Sigmoid colon (tissue), 7 donors: Measurements from ENCODE around the gene TRIP6. TPM values are rescaled to one million over a fixed set of nuclear protein-coding genes. Genes with fewer than 3 reads are reported as not detected.

Source experiments
- DNase-seq: peaks from one replicate; pipeline ENCODE4 v3.0.0-alpha.2; 2019
- H3K27ac ChIP-seq, 4 donors: fragments of 200-600 bp; sonication (generic); one replicate each; pipeline ENCODE4 v1.5.1; 2016 to 2019; ENCODE audit warnings: mild to moderate bottlenecking in 1 of 4
- H3K27me3 ChIP-seq, 3 donors: fragments of 200-600 bp; sonication (generic); one replicate each; pipeline ENCODE4 v1.5.1; 2019; ENCODE audit warnings: mild to moderate bottlenecking in 1 of 3
- H3K36me3 ChIP-seq, 4 donors: fragments of 200-600 bp; sonication (generic); one replicate each; pipeline ENCODE4 v1.5.1; 2016 to 2019
- H3K4me1 ChIP-seq, 4 donors: fragments of 200-600 bp; sonication (generic); one replicate each; pipeline ENCODE4 v1.5.1; 2017 to 2019
- H3K4me3 ChIP-seq, 4 donors: fragments of 200-600 bp; sonication (generic); one replicate each; pipeline ENCODE4 v1.5.1; 2017 to 2019; ENCODE audit warnings: mild to moderate bottlenecking in 2 of 4, moderate library complexity in 1 of 4
- H3K9me3 ChIP-seq, 4 donors: fragments of 200-600 bp in 3 of 4; sonication (generic) in 3 of 4; one replicate each; pipeline versions ENCODE4 v1.5.1 to v1.6.1; 2013 to 2019
- CTCF ChIP-seq, 4 experiments: fragments of 450-650 bp in 3 of 4; fragments of 200-600 bp in 1 of 4; IDR thresholded peaks; one replicate each; pipeline ENCODE4 v1.5.1; 2016 to 2019; ENCODE audit warnings: antibody characterized with exemption in 4 of 4, mild to moderate bottlenecking in 3 of 4, moderate library complexity in 2 of 4
- EP300 ChIP-seq, 4 donors: sonication (generic); formaldehyde crosslinking; IDR thresholded peaks; one replicate each; pipeline ENCODE4 v1.6.1; 2017; ENCODE audit warnings: antibody characterized with exemption in 4 of 4
- POLR2A ChIP-seq, 2 donors: fragments of 450-650 bp; IDR thresholded peaks; one replicate each; pipeline ENCODE4 v1.6.1; 2016; ENCODE audit warnings: antibody characterized with exemption in 2 of 2, mild to moderate bottlenecking in 2 of 2, moderate library complexity in 2 of 2
- POLR2AphosphoS5 ChIP-seq, 4 donors: sonication (generic); formaldehyde crosslinking; IDR thresholded peaks; one replicate each; pipeline ENCODE4 v1.6.1; 2017; ENCODE audit warnings: antibody characterized with exemption in 4 of 4
- WGBS, 2 donors: extraction: QIAGEN DNeasy Blood & Tissue Kit; methylation state at CpG; one replicate each; pipeline ENCODE4 v1.1.7; 2013; 5-methylcytosine and 5-hydroxymethylcytosine counted together
- intact Hi-C: fragments of 100-400 bp; cut with DNase I; formaldehyde crosslinking; loops from one replicate; pipeline ENCODE4 v1.15.1; 2023
- polyA plus RNA-seq, 3 donors: library from polyadenylated mRNA; stranded (reverse); fragments of 200-250 nt; gene quantifications; one replicate each; pipeline ENCODE4 v1.2.3, GENCODE V29; 2013
- total RNA-seq, 4 donors: library from RNA; depleted of rRNA; stranded (reverse); fragments of >200 nt; gene quantifications; one replicate each; pipeline ENCODE4 v1.1.0, GENCODE V29; 2016
- donor health status: healthy with polysubstance abuse.
- donor health status: Bipolar disorder and iron deficiency.
- donor health status: healthy.

TRIP6 gene
- total RNA-seq (10 to 100 TPM; 37.8 to 79.7 (median 51.1) TPM), polyA plus RNA-seq (10 to 100 TPM; 12.0 to 45.9 (median 18.0) TPM)

- peaks cover 0 to 38% (median 34%) of the 10 kb centered on the region in 4 donors for H3K4me1 ChIP-seq
- H3K27me3 ChIP-seq: no peaks in the 10 kb centered on the region
- peak in 1 of 4 donors; percentile 59 for TF ChIP-seq EP300 (IDR thresholded peaks at IDR 0.05)
- TF ChIP-seq POLR2AphosphoS5 (IDR thresholded peaks at IDR 0.05): peak; percentile 59 to 83 (median 77)
- TF ChIP-seq POLR2A (IDR thresholded peaks at IDR 0.05): peak in 1 of 2 donors; percentile 24
- TF ChIP-seq CTCF (IDR thresholded peaks at IDR 0.05): no peak
- intact Hi-C loops: loop anchor here (5.0 to 10.0 kb wide), 2 partner anchors 160 to 392 kb away; partner anchors contain the start of genes POP7 and TSC22D4
- peaks cover 0 to 27% (median 17%) of the 10 kb centered on the region in 4 donors for H3K36me3 ChIP-seq
- peak within 1 kb of the TSS; percentile 95 to 97 (median 96) for H3K27ac ChIP-seq
- H3K4me3 ChIP-seq: peak within 1 kb of the TSS; percentile 73 to 89 (median 82)
- WGBS, 2 donors: 1 to 2% methylated on average over 42 of the region's 42 CpGs
- peak; percentile 96 for DNase-seq
- no peaks in the 10 kb centered on the region for H3K9me3 ChIP-seq
These were observed at the start of gene TRIP6 for GRCh38 chr7:100867040-100867775. TSS of gene TRIP6 (plus strand) at chr7:100867387. CDS start at chr7:100867498, 111 bp downstream.

GRCh38 chr7:100818366-100818765 lies 48.8 kb upstream of the TRIP6 start:
- Histone ChIP-seq H3K27ac (no peak overlapping the region), H3K9me3 (no peaks in the 10 kb centered on the region), H3K27me3 (no peaks in the 10 kb centered on the region), H3K4me1 (no peaks in the 10 kb centered on the region), H3K4me3 (no peak overlapping the region), H3K36me3 (peaks cover 34 to 94% (median 70%) of the 10 kb centered on the region in 4 donors)
- no peak for DNase-seq
- TF ChIP-seq POLR2A (IDR thresholded peaks at IDR 0.05) (no peak), EP300 (IDR thresholded peaks at IDR 0.05) (no peak), POLR2AphosphoS5 (IDR thresholded peaks at IDR 0.05) (no peak), CTCF (IDR thresholded peaks at IDR 0.05) (no peak)
- intact Hi-C loops: no loop called here
- 92 to 96% methylated on average over 9 of the region's 9 CpGs for WGBS, 2 donors

GRCh38 chr7:100818825-100819224 lies 48.4 kb upstream of the TRIP6 start:
- Histone ChIP-seq H3K27ac (no peak overlapping the region), H3K9me3 (no peaks in the 10 kb centered on the region), H3K4me1 (peaks cover 0 to 4% (median 0%) of the 10 kb centered on the region in 4 donors), H3K27me3 (no peaks in the 10 kb centered on the region), H3K4me3 (no peak overlapping the region), H3K36me3 (peaks cover 38 to 94% (median 71%) of the 10 kb centered on the region in 4 donors)
- DNase-seq: no peak
- 88 to 91% methylated on average over 6 of the region's 6 CpGs for WGBS, 2 donors
- intact Hi-C loops: no loop called here
- TF ChIP-seq CTCF (IDR thresholded peaks at IDR 0.05) (no peak), POLR2AphosphoS5 (IDR thresholded peaks at IDR 0.05) (no peak), EP300 (IDR thresholded peaks at IDR 0.05) (no peak), POLR2A (IDR thresholded peaks at IDR 0.05) (no peak)

GRCh38 chr7:100819586-100819985 lies 47.6 kb upstream of the TRIP6 start:
- H3K36me3 ChIP-seq: peaks cover 40 to 89% (median 66%) of the 10 kb centered on the region in 4 donors
- TF ChIP-seq EP300 (IDR thresholded peaks at IDR 0.05) (no peak), POLR2A (IDR thresholded peaks at IDR 0.05) (no peak), CTCF (IDR thresholded peaks at IDR 0.05) (no peak), POLR2AphosphoS5 (IDR thresholded peaks at IDR 0.05) (no peak)
- 94 to 96% methylated on average over 23 of the region's 23 CpGs for WGBS, 2 donors
- no peak overlapping the region for H3K4me3 ChIP-seq
- H3K9me3 ChIP-seq: no peaks in the 10 kb centered on the region
- H3K27ac ChIP-seq: no peak overlapping the region
- peaks cover 0 to 12% (median 5%) of the 10 kb centered on the region in 4 donors for H3K4me1 ChIP-seq
- no peaks in the 10 kb centered on the region for H3K27me3 ChIP-seq
- no peak for DNase-seq
- intact Hi-C loops: no loop called here
